ENCODE data around the gene UGT1A9.
"Not testable (repeated sequence)": the region's sequence is repeated elsewhere in the genome, so short reads cannot be mapped to it uniquely, and the experiment has no call there.

The UGT1A9 gene

GRCh38 chr2:233655043-233655442 is 16.7 kb upstream of the UGT1A9 start:
- no peaks in the 10 kb centered on the region for H3K27me3 ChIP-seq (replicated peaks; ENCODE audit: insufficient read depth, low read length)
- no peak overlapping the region for H3K9ac ChIP-seq (ENCODE audit: low read length)
- no peaks in the 10 kb centered on the region for H4K20me1 ChIP-seq (ENCODE audit: insufficient read depth, low read length)
- TF ChIP-seq EZH2 (optimal IDR thresholded peaks at IDR 0.05; ENCODE audit: low read depth, low read length) (no peak), CTCF (IDR thresholded peaks at IDR 0.05; ENCODE audit: low read length) (no peak), EZH2phosphoT487 (IDR thresholded peaks at IDR 0.05; ENCODE audit: low read length) (no peak)
- H3K9me3 ChIP-seq (replicated peaks; ENCODE audit: insufficient read depth, low read length) = no peaks in the 10 kb centered on the region
- no peak overlapping the region for H3K27ac ChIP-seq (ENCODE audit: low read length)
- H3K4me1 ChIP-seq (ENCODE audit: low read length) = no peaks in the 10 kb centered on the region
- DNase-seq = no peak
- H3K79me2 ChIP-seq (ENCODE audit: low read length) = no peaks in the 10 kb centered on the region
- no peak overlapping the region for H2AFZ ChIP-seq (ENCODE audit: low read length)
- H3K9me2 ChIP-seq (replicated peaks; ENCODE audit: insufficient read depth, low read length) = no peaks in the 10 kb centered on the region
- no peaks in the 10 kb centered on the region for H3K36me3 ChIP-seq (replicated peaks; ENCODE audit: insufficient read depth, low read length)
- no peak overlapping the region for H3K4me3 ChIP-seq (ENCODE audit: low read length)
- H3F3A ChIP-seq (ENCODE audit: insufficient read depth, low read length) = no peaks in the 10 kb centered on the region
- H3K4me2 ChIP-seq (ENCODE audit: low read depth, low read length) = no peak overlapping the region

- not testable (repeated sequence) for H3K9me3 ChIP-seq (replicated peaks; ENCODE audit: insufficient read depth, low read length); H2AFZ ChIP-seq (ENCODE audit: low read length); H3K4me1 ChIP-seq (ENCODE audit: low read length); H3F3A ChIP-seq (ENCODE audit: insufficient read depth, low read length); H3K4me2 ChIP-seq (ENCODE audit: low read depth, low read length); H3K27me3 ChIP-seq (replicated peaks; ENCODE audit: insufficient read depth, low read length); H3K36me3 ChIP-seq (replicated peaks; ENCODE audit: insufficient read depth, low read length); DNase-seq; H3K27ac ChIP-seq (ENCODE audit: low read length); H4K20me1 ChIP-seq (ENCODE audit: insufficient read depth, low read length); H3K9ac ChIP-seq (ENCODE audit: low read length); H3K79me2 ChIP-seq (ENCODE audit: low read length); H3K4me3 ChIP-seq (ENCODE audit: low read length); H3K9me2 ChIP-seq (replicated peaks; ENCODE audit: insufficient read depth, low read length)
Observed at GRCh38 chr2:233655943-233656342, 15.8 kb upstream of the UGT1A9 start.

GRCh38 chr2:233656443-233656842 is 15.3 kb upstream of the UGT1A9 start:
- H3F3A ChIP-seq (ENCODE audit: insufficient read depth, low read length) = no peaks in the 10 kb centered on the region
- no peaks in the 10 kb centered on the region for H3K27me3 ChIP-seq (replicated peaks; ENCODE audit: insufficient read depth, low read length)
- H3K9ac ChIP-seq (ENCODE audit: low read length) = no peak overlapping the region
- H3K9me3 ChIP-seq (replicated peaks; ENCODE audit: insufficient read depth, low read length) = no peaks in the 10 kb centered on the region
- H3K27ac ChIP-seq (ENCODE audit: low read length) = no peak overlapping the region
- H3K36me3 ChIP-seq (replicated peaks; ENCODE audit: insufficient read depth, low read length) = no peaks in the 10 kb centered on the region
- no peak for TF ChIP-seq CTCF (IDR thresholded peaks at IDR 0.05; ENCODE audit: low read length)
- no peak for TF ChIP-seq EZH2 (optimal IDR thresholded peaks at IDR 0.05; ENCODE audit: low read depth, low read length)
- no peak for TF ChIP-seq EZH2phosphoT487 (IDR thresholded peaks at IDR 0.05; ENCODE audit: low read length)
- H3K79me2 ChIP-seq (ENCODE audit: low read length) = no peaks in the 10 kb centered on the region
- DNase-seq = no peak
- H3K4me2 ChIP-seq (ENCODE audit: low read depth, low read length) = no peak overlapping the region
- H2AFZ ChIP-seq (ENCODE audit: low read length) = no peak overlapping the region
- no peak overlapping the region for H3K4me3 ChIP-seq (ENCODE audit: low read length)
- H3K4me1 ChIP-seq (ENCODE audit: low read length) = no peaks in the 10 kb centered on the region
- H3K9me2 ChIP-seq (replicated peaks; ENCODE audit: insufficient read depth, low read length) = no peaks in the 10 kb centered on the region
- H4K20me1 ChIP-seq (ENCODE audit: insufficient read depth, low read length) = no peaks in the 10 kb centered on the region

- no peak overlapping the region for H3K4me3 ChIP-seq (ENCODE audit: low read length)
- no peaks in the 10 kb centered on the region for H3K9me2 ChIP-seq (replicated peaks; ENCODE audit: insufficient read depth, low read length)
- no peaks in the 10 kb centered on the region for H3K4me1 ChIP-seq (ENCODE audit: low read length)
- no peaks in the 10 kb centered on the region for H4K20me1 ChIP-seq (ENCODE audit: insufficient read depth, low read length)
- H3K4me2 ChIP-seq (ENCODE audit: low read depth, low read length) = no peak overlapping the region
- no peak overlapping the region for H2AFZ ChIP-seq (ENCODE audit: low read length)
- H3K9me3 ChIP-seq (replicated peaks; ENCODE audit: insufficient read depth, low read length) = no peaks in the 10 kb centered on the region
- no peaks in the 10 kb centered on the region for H3F3A ChIP-seq (ENCODE audit: insufficient read depth, low read length)
- H3K27me3 ChIP-seq (replicated peaks; ENCODE audit: insufficient read depth, low read length) = no peaks in the 10 kb centered on the region
- no peaks in the 10 kb centered on the region for H3K36me3 ChIP-seq (replicated peaks; ENCODE audit: insufficient read depth, low read length)
- DNase-seq = no peak
- H3K27ac ChIP-seq (ENCODE audit: low read length) = no peak overlapping the region
- no peak overlapping the region for H3K9ac ChIP-seq (ENCODE audit: low read length)
- TF ChIP-seq EZH2 (optimal IDR thresholded peaks at IDR 0.05; ENCODE audit: low read depth, low read length) = no peak
- no peak for TF ChIP-seq CTCF (IDR thresholded peaks at IDR 0.05; ENCODE audit: low read length)
- TF ChIP-seq EZH2phosphoT487 (IDR thresholded peaks at IDR 0.05; ENCODE audit: low read length) = no peak
- H3K79me2 ChIP-seq (ENCODE audit: low read length) = no peaks in the 10 kb centered on the region
Observed at GRCh38 chr2:233658610-233659009, 13.1 kb upstream of the UGT1A9 start.

All from MM.1S (cell line).